ENCODE measurements around the gene BLM.

The BLM gene

GRCh38 chr15:90863987-90864386 lies 146.8 kb downstream of the BLM start:
- TF ChIP-seq CTCF (IDR thresholded peaks at IDR 0.05; ENCODE audit: extremely low read depth, missing control alignments) = no peak

GRCh38 chr15:90864507-90864906 lies 147.4 kb downstream of the BLM start:
- no peak for TF ChIP-seq CTCF (IDR thresholded peaks at IDR 0.05; ENCODE audit: extremely low read depth, missing control alignments)
- DNase-seq (ENCODE audit: low spot score) = no peak

More at GRCh38 chr15:90863987-90864386, 146.8 kb downstream of the BLM start:
- no peak for DNase-seq (ENCODE audit: low spot score)

GRCh38 chr15:90865702-90866101 lies 148.6 kb downstream of the BLM start:
- TF ChIP-seq CTCF (IDR thresholded peaks at IDR 0.05; ENCODE audit: extremely low read depth, missing control alignments) = no peak
- DNase-seq (ENCODE audit: low spot score) = no peak
